Keratinocyte (primary cell): ENCODE results near the gene MPND. TPM values are rescaled to one million over a fixed set of nuclear protein-coding genes. Genes with fewer than 3 reads are reported as not detected.

ENCODE experiments used
- DNase-seq: peaks from one replicate; pipeline ENCODE4 v3.0.0-alpha.2; 2011; ENCODE audit warnings: low read depth, missing footprints, low spot score
- FAIRE-seq: peaks from 2 replicates; lab custom pipeline; 2011; peaks lifted over from hg19 to GRCh38; lab: Jason Lieb, UNC
- H2AFZ ChIP-seq: 2 replicates; pipeline ENCODE4 v1.6.0; 2012; ENCODE audit warnings: low read length, control low read depth, inconsistent platforms; ENCODE audit not compliant: control insufficient read depth
- H3K27ac ChIP-seq: 2 replicates; pipeline ENCODE4 v1.5.1; 2011; ENCODE audit warnings: low read length; ENCODE audit not compliant: control insufficient read depth, insufficient read depth
- H3K27me3 ChIP-seq: 3 replicates; pipeline ENCODE4 v1.6.0; 2011; ENCODE audit warnings: low read length; ENCODE audit not compliant: control insufficient read depth, insufficient read depth; ENCODE audit errors: extremely low read depth
- H3K36me3 ChIP-seq, 2 experiments: 2 replicates in 1 of 2; 3 replicates in 1 of 2; pipeline ENCODE4 v1.5.1; 2011; ENCODE audit warnings: low read length in 2 of 2, mild to moderate bottlenecking in 1 of 2; ENCODE audit not compliant: control insufficient read depth in 2 of 2, insufficient read depth in 2 of 2; ENCODE audit errors: extremely low read depth in 1 of 2
- H3K4me1 ChIP-seq: 3 replicates; pipeline ENCODE4 v1.5.1; 2011; ENCODE audit warnings: low read length; ENCODE audit not compliant: control insufficient read depth, insufficient read depth; ENCODE audit errors: extremely low read depth
- H3K4me2 ChIP-seq: 3 replicates; pipeline ENCODE4 v1.6.0; 2011; ENCODE audit warnings: low read depth, low read length; ENCODE audit not compliant: control insufficient read depth, insufficient read depth; ENCODE audit errors: extremely low read depth
- H3K4me3 ChIP-seq, 3 experiments: fragments of 200-600 bp in 1 of 3; sonication (generic) in 1 of 3; 2 replicates in 2 of 3; 3 replicates in 1 of 3; pipeline ENCODE4 v1.5.1; 2011 to 2016; ENCODE audit warnings: low read length in 3 of 3, mild to moderate bottlenecking in 3 of 3, control low read depth in 2 of 3, inconsistent platforms in 1 of 3, low read depth in 1 of 3, mixed read lengths in 1 of 3, mixed run types in 1 of 3, moderate library complexity in 1 of 3; ENCODE audit not compliant: control insufficient read depth in 2 of 3, insufficient read depth in 2 of 3; ENCODE audit errors: extremely low read depth in 1 of 3
- H3K79me2 ChIP-seq: 2 replicates; pipeline ENCODE4 v1.6.0; 2012; ENCODE audit warnings: low read length; ENCODE audit not compliant: control insufficient read depth, insufficient read depth
- H3K9ac ChIP-seq: 3 replicates; pipeline ENCODE4 v1.6.0; 2011; ENCODE audit warnings: low read length; ENCODE audit not compliant: control insufficient read depth, insufficient read depth; ENCODE audit errors: extremely low read depth
- H3K9me1 ChIP-seq: 3 replicates; pipeline ENCODE4 v1.6.0; 2011; ENCODE audit warnings: low read length; ENCODE audit not compliant: control insufficient read depth, insufficient read depth; ENCODE audit errors: extremely low read depth
- H3K9me3 ChIP-seq: 2 replicates; pipeline ENCODE4 v1.5.1; 2012; ENCODE audit warnings: low read depth, low read length; ENCODE audit not compliant: control insufficient read depth
- H4K20me1 ChIP-seq: 3 replicates; pipeline ENCODE4 v1.6.0; 2011; ENCODE audit warnings: low read length; ENCODE audit not compliant: control insufficient read depth, insufficient read depth; ENCODE audit errors: extremely low read depth
- EZH2 ChIP-seq: IDR thresholded peaks from one replicate; pipeline ENCODE4 v1.6.1; 2012; ENCODE audit warnings: inconsistent platforms, mild to moderate bottlenecking, low read length, moderate library complexity
- dilution Hi-C: fragments of 300-500 bp; cut with MboI; formaldehyde crosslinking; loops from one replicate; pipeline ENCODE4 v1.7.0; 2020; ENCODE audit warnings: low sequenced_read_pairs; ENCODE audit not compliant: extremely low pct_ligation_motif_present
- polyA plus RNA-seq, 5 experiments: library from polyadenylated mRNA; depleted of rRNA in 3 of 5; stranded (reverse) in 3 of 5; stranded (forward) in 1 of 5; unstranded in 1 of 5; fragments of >200 nt; gene quantifications; 1 replicate in 1 of 5; 2 replicates in 3 of 5; 3 replicates in 1 of 5; pipeline versions ENCODE4 v1.2.1 to v1.2.3, GENCODE V29; 2011 to 2012; ENCODE audit warnings: missing spikeins in 2 of 5, low read depth in 1 of 5, low replicate concordance in 1 of 5
- TF ChIP-seq, protein P1 (sequence below), 3 experiments: IDR thresholded peaks in 1 of 3; conservative IDR thresholded peaks in 1 of 3; optimal IDR thresholded peaks in 1 of 3; 2 replicates in 2 of 3; 3 replicates in 1 of 3; pipeline versions ENCODE3 to v1.5.1; 2011; ENCODE audit warnings: low read length in 3 of 3, mild to moderate bottlenecking in 3 of 3, moderate library complexity in 2 of 3, control low read depth in 1 of 3, inconsistent platforms in 1 of 3; ENCODE audit not compliant: insufficient read depth in 2 of 3; ENCODE audit errors: extremely low read depth in 1 of 3

MPND gene
- polyA plus RNA-seq, 1 donor (not counting 4 experiments of a cell fraction or from before 2014, with no cell fraction given): 4.2 TPM

DNA sequence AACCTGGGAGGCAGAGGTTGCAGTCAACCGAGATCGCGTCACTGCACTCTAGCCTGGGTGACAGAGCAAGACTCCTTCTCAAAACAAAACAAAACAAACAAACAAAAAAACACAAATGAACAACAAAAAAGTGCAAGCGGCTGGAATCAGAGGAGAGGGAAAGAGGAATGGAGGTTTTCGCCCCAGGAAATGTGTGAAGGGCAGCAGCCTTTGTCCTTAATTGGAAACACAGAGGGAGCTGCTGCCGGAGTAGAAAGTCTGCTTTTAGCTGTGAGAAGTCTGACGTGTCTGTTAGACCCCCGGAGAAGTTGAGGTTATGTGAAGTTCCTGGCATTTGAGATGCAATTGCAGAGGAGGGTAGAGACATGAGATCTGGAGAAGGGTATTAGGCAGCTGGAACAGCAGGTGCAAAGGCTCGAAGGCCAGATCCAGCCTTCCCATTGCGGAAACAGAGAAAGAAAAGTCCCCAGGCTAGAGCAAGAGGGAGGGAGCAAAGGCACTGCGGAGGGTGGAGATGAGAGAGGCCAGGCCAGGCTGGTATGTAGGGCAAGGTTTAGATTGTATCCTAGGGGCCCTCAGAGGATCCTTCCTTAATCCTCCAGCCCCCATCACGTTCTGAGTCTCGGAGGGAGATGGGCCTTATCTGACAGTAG is 41.6 kb upstream of the MPND start:
- Histone ChIP-seq H3K4me2 (no peak overlapping the region), H2AFZ (no peak overlapping the region), H3K9me1 (no peaks in the 10 kb centered on the region), H3K4me3 (no peak overlapping the region), H3K27me3 (peaks cover under 1% of the 10 kb centered on the region), H3K9me3 (no peaks in the 10 kb centered on the region), H3K27ac (no peak overlapping the region), H3K9ac (no peak overlapping the region), H3K79me2 (no peaks in the 10 kb centered on the region), H3K36me3 (no peaks in the 10 kb centered on the region), H3K4me1 (no peaks in the 10 kb centered on the region), H4K20me1 (no peaks in the 10 kb centered on the region)
- FAIRE-seq (no peak), DNase-seq (no peak)
- TF ChIP-seq EZH2: no peak
- TF ChIP-seq, protein P1, sequence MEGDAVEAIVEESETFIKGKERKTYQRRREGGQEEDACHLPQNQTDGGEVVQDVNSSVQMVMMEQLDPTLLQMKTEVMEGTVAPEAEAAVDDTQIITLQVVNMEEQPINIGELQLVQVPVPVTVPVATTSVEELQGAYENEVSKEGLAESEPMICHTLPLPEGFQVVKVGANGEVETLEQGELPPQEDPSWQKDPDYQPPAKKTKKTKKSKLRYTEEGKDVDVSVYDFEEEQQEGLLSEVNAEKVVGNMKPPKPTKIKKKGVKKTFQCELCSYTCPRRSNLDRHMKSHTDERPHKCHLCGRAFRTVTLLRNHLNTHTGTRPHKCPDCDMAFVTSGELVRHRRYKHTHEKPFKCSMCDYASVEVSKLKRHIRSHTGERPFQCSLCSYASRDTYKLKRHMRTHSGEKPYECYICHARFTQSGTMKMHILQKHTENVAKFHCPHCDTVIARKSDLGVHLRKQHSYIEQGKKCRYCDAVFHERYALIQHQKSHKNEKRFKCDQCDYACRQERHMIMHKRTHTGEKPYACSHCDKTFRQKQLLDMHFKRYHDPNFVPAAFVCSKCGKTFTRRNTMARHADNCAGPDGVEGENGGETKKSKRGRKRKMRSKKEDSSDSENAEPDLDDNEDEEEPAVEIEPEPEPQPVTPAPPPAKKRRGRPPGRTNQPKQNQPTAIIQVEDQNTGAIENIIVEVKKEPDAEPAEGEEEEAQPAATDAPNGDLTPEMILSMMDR (optimal IDR thresholded peaks at IDR 0.05 in 1 of 3, IDR thresholded peaks at IDR 0.05 in 1 of 3, conservative IDR thresholded peaks at IDR 0.05 in 1 of 3; ENCODE audit: extremely low read depth in 1 of 3, insufficient read depth in 2 of 3, low read length in 3 of 3): no peak
- dilution Hi-C loops: no loop called here

GRCh38 chr19:4302243-4302640 is 41.1 kb upstream of the MPND start, which contains the start of gene TMIGD2:
TSS of gene TMIGD2 (minus strand) at chr19:4302389. CDS start at chr19:4302385, 4 bp downstream.
- Histone ChIP-seq H3K9me1 (no peaks in the 10 kb centered on the region), H3K27me3 (no peaks in the 10 kb centered on the region), H3K36me3 (no peaks in the 10 kb centered on the region), H3K9ac (no peak within 1 kb of the TSS), H3K27ac (no peak within 1 kb of the TSS), H3K4me3 (no peak within 1 kb of the TSS), H4K20me1 (no peaks in the 10 kb centered on the region), H3K9me3 (no peaks in the 10 kb centered on the region), H3K4me1 (no peaks in the 10 kb centered on the region), H2AFZ (no peak within 1 kb of the TSS), H3K4me2 (no peak within 1 kb of the TSS), H3K79me2 (no peaks in the 10 kb centered on the region)
- TF ChIP-seq, protein P1 (optimal IDR thresholded peaks at IDR 0.05 in 1 of 3, IDR thresholded peaks at IDR 0.05 in 1 of 3, conservative IDR thresholded peaks at IDR 0.05 in 1 of 3; ENCODE audit: extremely low read depth in 1 of 3, insufficient read depth in 2 of 3, low read length in 3 of 3): no peak
- TF ChIP-seq EZH2: no peak
- DNase-seq (no peak), FAIRE-seq (no peak)
- dilution Hi-C loops: no loop called here
